Large intestine (tissue), 3 donors: ENCODE data around the gene DHH. TPM values are rescaled to one million over a fixed set of nuclear protein-coding genes. Genes with fewer than 3 reads are reported as not detected.

Source experiments
- DNase-seq, 2 donors: peaks; one replicate each; pipeline versions ENCODE4 v3.0.0 to v3.0.0-alpha.2; 2013
- H3K27ac ChIP-seq: one replicate; pipeline ENCODE4 v1.5.1; 2013; ENCODE audit warnings: low read length
- H3K27me3 ChIP-seq: 2 replicates; pipeline ENCODE4 v1.6.1; 2013; ENCODE audit warnings: low read length; ENCODE audit not compliant: control insufficient read depth, insufficient read depth
- H3K36me3 ChIP-seq: 2 replicates; pipeline ENCODE4 v1.6.1; 2013; ENCODE audit warnings: low read length; ENCODE audit not compliant: control insufficient read depth, insufficient read depth
- H3K4me1 ChIP-seq: one replicate; pipeline ENCODE4 v1.6.1; 2013; ENCODE audit warnings: low read length; ENCODE audit not compliant: control insufficient read depth, insufficient read depth
- H3K4me3 ChIP-seq: one replicate; pipeline ENCODE4 v1.5.1; 2013; ENCODE audit warnings: low read length
- H3K9me3 ChIP-seq: one replicate; pipeline ENCODE4 v1.6.1; 2013; ENCODE audit warnings: mild to moderate bottlenecking, low read depth, low read length, moderate library complexity; ENCODE audit not compliant: control insufficient read depth
- WGBS: methylation state at CpG from one replicate; pipeline ENCODE4 v1.1.5; 2013; ENCODE audit warnings: low lambda C conversion rate; ENCODE audit not compliant: insufficient coverage; 5-methylcytosine and 5-hydroxymethylcytosine counted together
- polyA plus RNA-seq: library from polyadenylated mRNA; unstranded; fragments of 120-200 nt; gene quantifications from one replicate; pipeline ENCODE4 v1.2.1, GENCODE V29; 2013

The DHH gene
- polyA plus RNA-seq, 1 donor: 0.52 TPM

DNA sequence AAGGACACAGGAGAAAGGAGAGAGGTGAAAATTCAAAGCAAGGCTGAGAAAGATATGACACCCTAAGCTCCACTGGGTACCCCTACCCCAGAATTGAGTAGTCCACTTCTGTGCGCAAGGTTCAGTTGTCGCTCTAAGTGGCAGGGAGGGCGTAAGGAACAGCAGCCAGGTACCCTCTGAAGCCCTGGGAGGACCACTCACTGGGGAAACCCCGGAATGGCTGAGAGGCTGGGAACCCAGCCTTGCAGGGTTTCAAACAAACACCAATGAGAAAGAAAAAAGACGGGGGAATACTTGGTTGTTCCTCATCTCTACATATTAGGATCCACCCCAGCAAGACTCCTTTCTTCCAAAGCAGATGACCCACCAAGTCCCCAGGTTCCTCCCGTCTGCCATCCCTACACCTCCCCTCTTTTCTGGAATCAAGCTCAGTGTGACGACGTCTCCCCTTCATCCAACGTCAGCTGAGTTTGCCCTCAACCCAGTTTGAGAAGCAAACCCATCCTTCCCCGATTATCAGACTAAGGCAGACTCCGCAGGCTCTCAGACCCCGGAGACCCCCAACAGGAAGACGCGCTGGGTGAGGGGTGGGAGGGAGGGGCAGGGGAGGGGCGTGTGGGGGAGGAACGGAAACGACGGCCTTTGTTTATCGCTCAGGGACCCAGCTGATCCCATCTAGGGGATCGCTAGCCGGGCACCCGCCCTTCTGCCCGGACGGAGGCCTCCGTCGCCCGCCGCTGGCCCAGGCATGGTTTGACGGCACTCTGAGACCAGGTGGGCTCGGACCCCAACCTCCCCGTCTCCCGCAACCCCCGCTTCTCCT lies 15.3 kb upstream of the DHH start:
- H3K4me3 ChIP-seq: peak overlapping the region; percentile 95
- WGBS: 0% methylated on average over 1 of the region's 33 CpGs
- no peaks in the 10 kb centered on the region for H3K27me3 ChIP-seq
- H3K9me3 ChIP-seq: no peaks in the 10 kb centered on the region
- peak overlapping the region; percentile 95 for H3K27ac ChIP-seq
- H3K36me3 ChIP-seq: peaks cover 21% of the 10 kb centered on the region
- peaks cover 36% of the 10 kb centered on the region for H3K4me1 ChIP-seq
- peak in 1 of 2 donors; percentile 49 for DNase-seq

GRCh38 chr12:49108958-49109404 lies 14.4 kb upstream of the DHH start:
- Histone ChIP-seq H3K4me3 (peak overlapping the region; percentile 95), H3K27ac (peak overlapping the region; percentile 95), H3K9me3 (no peaks in the 10 kb centered on the region), H3K4me1 (peaks cover 36% of the 10 kb centered on the region), H3K27me3 (no peaks in the 10 kb centered on the region), H3K36me3 (peaks cover 29% of the 10 kb centered on the region)
- peak; percentile 81 to 92 for DNase-seq
- no CpG with 5 or more reads among the region's 4 CpGs for WGBS

DNA sequence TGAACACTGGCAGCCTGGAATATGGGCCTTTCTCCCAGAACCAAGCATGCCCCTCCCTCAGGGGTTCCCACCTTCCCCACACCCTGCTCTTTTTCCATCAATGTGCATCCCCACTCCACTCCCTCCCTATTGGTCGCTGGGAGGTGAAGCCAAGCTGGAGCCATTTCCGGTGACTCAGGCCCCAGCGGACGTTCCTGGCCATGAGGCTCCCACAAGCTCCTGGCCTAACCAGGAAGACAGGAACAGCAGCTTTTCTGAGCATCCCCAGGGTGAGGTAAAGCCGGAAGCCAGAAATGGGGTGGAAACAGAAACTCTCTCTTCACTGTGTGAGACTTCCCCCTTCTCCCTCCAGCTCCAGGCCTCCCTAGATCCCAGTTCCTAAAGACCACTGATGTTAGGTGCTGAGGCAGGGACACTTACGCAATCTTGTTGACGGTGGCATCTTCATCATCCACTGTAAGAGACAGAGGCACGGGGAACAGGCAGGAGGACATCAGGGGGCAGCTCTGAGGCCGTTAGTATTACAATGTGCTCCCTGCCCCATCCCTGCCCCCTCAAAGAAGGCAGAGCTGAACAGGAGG lies 11.0 kb upstream of the DHH start:
- Histone ChIP-seq H3K9me3 (no peaks in the 10 kb centered on the region), H3K36me3 (peaks cover 63% of the 10 kb centered on the region), H3K4me1 (peaks cover 33% of the 10 kb centered on the region), H3K4me3 (no peak overlapping the region), H3K27me3 (no peaks in the 10 kb centered on the region), H3K27ac (no peak overlapping the region)
- no CpG with 5 or more reads among the region's 9 CpGs for WGBS
- DNase-seq: no peak

DNA sequence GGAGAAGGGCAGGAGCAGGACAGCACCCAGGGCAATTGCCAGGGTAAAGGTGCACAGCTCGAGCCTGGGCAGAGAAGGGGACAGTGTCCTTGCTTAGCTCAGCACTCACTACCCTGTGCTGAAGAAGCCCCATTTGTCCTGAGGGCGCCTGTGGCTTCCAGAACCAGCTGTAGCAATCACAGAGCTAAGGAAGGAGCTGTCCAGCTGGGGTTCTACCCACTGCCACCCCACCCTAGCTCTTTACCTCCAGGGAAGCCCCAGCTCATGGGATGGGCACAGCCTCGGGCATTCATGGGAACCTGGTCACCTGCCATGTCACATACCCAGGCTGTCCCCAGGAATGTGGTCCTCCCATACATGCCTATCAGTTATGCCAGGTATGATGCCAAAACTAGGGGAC lies 10.2 kb upstream of the DHH start:
- H3K27me3 ChIP-seq: no peaks in the 10 kb centered on the region
- WGBS: no CpG with 5 or more reads among the region's 3 CpGs

DNA sequence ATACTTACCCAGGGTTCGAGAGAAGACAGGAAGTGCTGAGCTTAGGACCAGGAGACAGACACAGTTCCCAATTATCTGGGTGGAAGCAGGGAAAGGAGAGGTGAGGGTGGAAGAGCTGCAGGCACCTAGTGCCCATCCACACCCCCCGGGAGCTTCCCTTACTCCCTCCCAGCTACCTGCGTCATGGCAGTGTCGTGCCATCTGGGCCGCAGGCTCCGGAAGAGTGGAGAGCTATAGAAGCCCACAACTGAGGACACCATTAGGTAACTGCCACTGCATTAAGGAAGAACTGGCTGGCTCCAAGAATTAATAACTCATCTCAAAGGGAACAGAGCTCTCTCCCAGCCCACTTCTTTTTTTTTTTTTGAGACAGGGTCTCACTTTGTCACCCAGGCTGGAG lies 5.8 kb upstream of the DHH start:
- WGBS: no CpG with 5 or more reads among the region's 6 CpGs
- Histone ChIP-seq H3K9me3 (no peaks in the 10 kb centered on the region), H3K27ac (no peak overlapping the region), H3K4me3 (no peak overlapping the region), H3K27me3 (peaks cover under 1% of the 10 kb centered on the region), H3K36me3 (peaks cover 85% of the 10 kb centered on the region), H3K4me1 (no peaks in the 10 kb centered on the region)
- DNase-seq: no peak

More for the DNA sequence above, 10.2 kb upstream of the DHH start:
- H3K9me3 ChIP-seq: no peaks in the 10 kb centered on the region
- H3K4me3 ChIP-seq: no peak overlapping the region
- H3K36me3 ChIP-seq: peaks cover 70% of the 10 kb centered on the region
- no peak for DNase-seq
- H3K4me1 ChIP-seq: peaks cover 33% of the 10 kb centered on the region
- no peak overlapping the region for H3K27ac ChIP-seq

DNA sequence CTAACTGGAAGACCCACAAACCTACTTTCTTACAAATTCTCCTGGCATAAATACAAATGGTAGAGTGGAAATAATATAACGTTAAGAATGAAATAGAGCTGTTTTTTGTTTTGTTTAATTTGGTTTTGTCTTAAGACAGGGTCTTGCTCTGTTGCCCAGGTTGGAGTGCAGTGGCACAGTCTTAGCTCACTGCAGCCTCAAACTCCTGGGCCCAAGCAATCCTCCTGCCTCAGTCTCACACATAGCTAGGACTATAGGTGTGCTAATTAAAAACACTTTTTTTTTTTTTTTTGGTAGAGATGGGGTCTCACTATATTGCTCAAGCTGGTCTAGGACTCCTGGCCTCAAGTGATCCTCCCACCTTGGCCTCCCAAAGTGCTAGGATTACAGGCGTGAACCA lies 4.1 kb upstream of the DHH start:
- H3K9me3 ChIP-seq: peaks cover 6% of the 10 kb centered on the region
- no CpG with 5 or more reads among the region's 2 CpGs for WGBS
- peaks cover 14% of the 10 kb centered on the region for H3K4me1 ChIP-seq

GRCh38 chr12:49098035-49098451 lies 3.4 kb upstream of the DHH start:
- Histone ChIP-seq H3K4me1 (peaks cover 14% of the 10 kb centered on the region), H3K4me3 (no peak overlapping the region), H3K9me3 (peaks cover 6% of the 10 kb centered on the region), H3K36me3 (peaks cover 62% of the 10 kb centered on the region), H3K27ac (no peak overlapping the region), H3K27me3 (peaks cover 24% of the 10 kb centered on the region)
- WGBS: no CpG with 5 or more reads among the region's 4 CpGs
- DNase-seq: no peak

More for the DNA sequence above, 4.1 kb upstream of the DHH start:
- Histone ChIP-seq H3K36me3 (peaks cover 68% of the 10 kb centered on the region), H3K27me3 (peaks cover 17% of the 10 kb centered on the region), H3K27ac (no peak overlapping the region), H3K4me3 (no peak overlapping the region)
- DNase-seq: no peak

DNA sequence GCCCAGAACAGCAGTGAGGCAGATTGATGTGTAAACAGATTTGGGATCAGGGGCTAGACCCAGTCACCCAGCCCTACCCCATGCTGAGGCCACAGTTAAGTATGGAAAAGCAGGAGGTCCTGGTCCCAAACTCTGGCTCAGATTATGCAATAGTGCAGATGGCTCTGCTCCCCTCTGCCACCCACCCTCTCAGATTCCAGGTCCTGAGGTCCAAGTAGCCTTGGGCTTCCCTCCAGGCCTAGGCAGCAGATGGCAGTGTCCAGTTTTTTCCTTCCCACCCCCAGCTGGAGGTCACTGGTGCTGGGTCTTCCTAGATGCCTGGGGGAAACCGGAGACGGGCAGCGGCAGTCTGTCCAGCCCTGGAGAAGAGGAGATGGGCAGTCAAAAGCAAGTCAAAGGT lies 2.8 kb upstream of the DHH start:
- H3K27me3 ChIP-seq: peaks cover 30% of the 10 kb centered on the region
- no peak overlapping the region for H3K27ac ChIP-seq
- WGBS: no CpG with 5 or more reads among the region's 3 CpGs
- H3K36me3 ChIP-seq: peaks cover 56% of the 10 kb centered on the region
- H3K9me3 ChIP-seq: peaks cover 6% of the 10 kb centered on the region
- peaks cover 14% of the 10 kb centered on the region for H3K4me1 ChIP-seq
- H3K4me3 ChIP-seq: no peak overlapping the region
- no peak for DNase-seq

GRCh38 chr12:49094975-49095365 lies 369 bp upstream of the DHH start:
- no peak for DNase-seq
- no peak overlapping the region for H3K27ac ChIP-seq
- WGBS: no CpG with 5 or more reads among the region's 2 CpGs
- peaks cover 54% of the 10 kb centered on the region for H3K27me3 ChIP-seq
- peaks cover 32% of the 10 kb centered on the region for H3K36me3 ChIP-seq
- no peak overlapping the region for H3K4me3 ChIP-seq
- H3K4me1 ChIP-seq: peaks cover 21% of the 10 kb centered on the region
- peaks cover 9% of the 10 kb centered on the region for H3K9me3 ChIP-seq

GRCh38 chr12:49093792-49094159 lies 825 bp downstream of the DHH start:
- no CpG with 5 or more reads among the region's 9 CpGs for whole genome bisulfite sequencing
- H3K4me1 ChIP-seq: peaks cover 21% of the 10 kb centered on the region
- H3K27me3 ChIP-seq: peaks cover 66% of the 10 kb centered on the region
- H3K27ac ChIP-seq: no peak overlapping the region
- peaks cover 12% of the 10 kb centered on the region for H3K9me3 ChIP-seq
- H3K36me3 ChIP-seq: peaks cover 22% of the 10 kb centered on the region
- H3K4me3 ChIP-seq: no peak overlapping the region
- no peak for DNase-seq
